ENCODE data around the gene MLPH. TPM values are rescaled to one million over a fixed set of nuclear protein-coding genes. Genes with fewer than 3 reads are reported as not detected.

The MLPH gene
- total RNA-seq, 2 donors from 2014 or later, result not detected

GRCh38 chr2:237490009-237490711 is 3.1 kb downstream of the MLPH start:
- ATAC-seq, result no peak
- peaks cover 46% of the 10 kb centered on the region for H3K27me3 Mint-ChIP-seq

GRCh38 chr2:237490795-237491194 is 3.7 kb downstream of the MLPH start:
- Mint-ChIP-seq H3K4me3 (no peak overlapping the region), H3K27me3 (peaks cover 46% of the 10 kb centered on the region), H3K36me3 (ENCODE audit: low read depth) (peaks cover under 1% of the 10 kb centered on the region), H3K4me1 (peaks cover 2% of the 10 kb centered on the region), H3K27ac (no peak overlapping the region)
- ATAC-seq (no peak), DNase-seq (no peak)
- no peaks in the 10 kb centered on the region for H3K9me3 ChIP-seq (ENCODE audit: control insufficient read depth, low read length, poor library complexity, severe bottlenecking)

More at GRCh38 chr2:237490009-237490711, 3.1 kb downstream of the MLPH start:
- no peaks in the 10 kb centered on the region for H3K36me3 Mint-ChIP-seq (ENCODE audit: low read depth)
- peaks cover 2% of the 10 kb centered on the region for H3K4me1 Mint-ChIP-seq
- no peak for DNase-seq
- H3K9me3 ChIP-seq (ENCODE audit: control insufficient read depth, low read length, poor library complexity, severe bottlenecking), result no peaks in the 10 kb centered on the region
- no peak overlapping the region for H3K4me3 Mint-ChIP-seq
- no peak overlapping the region for H3K27ac Mint-ChIP-seq

GRCh38 chr2:237491515-237492118 is 4.6 kb downstream of the MLPH start:
- ATAC-seq (no peak), DNase-seq (no peak)
- Mint-ChIP-seq H3K27ac (no peak overlapping the region), H3K4me3 (no peak overlapping the region), H3K4me1 (peaks cover 3% of the 10 kb centered on the region), H3K27me3 (peaks cover 51% of the 10 kb centered on the region), H3K36me3 (ENCODE audit: low read depth) (peaks cover 2% of the 10 kb centered on the region)
- H3K9me3 ChIP-seq (ENCODE audit: control insufficient read depth, low read length, poor library complexity, severe bottlenecking), result no peaks in the 10 kb centered on the region

GRCh38 chr2:237492137-237492890 is 5.3 kb downstream of the MLPH start:
- peaks cover 4% of the 10 kb centered on the region for H3K4me1 Mint-ChIP-seq
- H3K9me3 ChIP-seq (ENCODE audit: control insufficient read depth, low read length, poor library complexity, severe bottlenecking), result no peaks in the 10 kb centered on the region
- peaks cover 58% of the 10 kb centered on the region for H3K27me3 Mint-ChIP-seq
- no peak overlapping the region for H3K27ac Mint-ChIP-seq
- DNase-seq (no peak), ATAC-seq (no peak)
- H3K4me3 Mint-ChIP-seq, result no peak overlapping the region
- H3K36me3 Mint-ChIP-seq (ENCODE audit: low read depth), result peaks cover 2% of the 10 kb centered on the region

- H3K4me3 Mint-ChIP-seq, result no peak overlapping the region
- no peak overlapping the region for H3K27ac Mint-ChIP-seq
- peaks cover 59% of the 10 kb centered on the region for H3K27me3 Mint-ChIP-seq
- peaks cover 4% of the 10 kb centered on the region for H3K4me1 Mint-ChIP-seq
- ATAC-seq (no peak), DNase-seq (no peak)
- H3K36me3 Mint-ChIP-seq (ENCODE audit: low read depth), result peaks cover 2% of the 10 kb centered on the region
- H3K9me3 ChIP-seq (ENCODE audit: control insufficient read depth, low read length, poor library complexity, severe bottlenecking), result no peaks in the 10 kb centered on the region
Observed at GRCh38 chr2:237494066-237494465, 7.0 kb downstream of the MLPH start.

- H3K9me3 ChIP-seq (ENCODE audit: control insufficient read depth, low read length, poor library complexity, severe bottlenecking), result no peaks in the 10 kb centered on the region
- Mint-ChIP-seq H3K27me3 (peaks cover 61% of the 10 kb centered on the region), H3K36me3 (ENCODE audit: low read depth) (peaks cover 2% of the 10 kb centered on the region), H3K27ac (no peak overlapping the region), H3K4me3 (no peak overlapping the region), H3K4me1 (peaks cover 4% of the 10 kb centered on the region)
- DNase-seq (no peak), ATAC-seq (no peak)
Observed at GRCh38 chr2:237495521-237496117, 8.6 kb downstream of the MLPH start.

- no peak overlapping the region for H3K27ac Mint-ChIP-seq
- peaks cover 68% of the 10 kb centered on the region for H3K27me3 Mint-ChIP-seq
- H3K4me1 Mint-ChIP-seq, result peaks cover 6% of the 10 kb centered on the region
- peaks cover 4% of the 10 kb centered on the region for H3K36me3 Mint-ChIP-seq (ENCODE audit: low read depth)
- H3K4me3 Mint-ChIP-seq, result no peak overlapping the region
- DNase-seq (no peak), ATAC-seq (no peak)
- no peaks in the 10 kb centered on the region for H3K9me3 ChIP-seq (ENCODE audit: control insufficient read depth, low read length, poor library complexity, severe bottlenecking)
Observed at GRCh38 chr2:237496428-237496827, 9.4 kb downstream of the MLPH start.

- ATAC-seq, result no peak
- Mint-ChIP-seq H3K27ac (no peak overlapping the region), H3K27me3 (peaks cover 68% of the 10 kb centered on the region), H3K4me3 (no peak overlapping the region), H3K4me1 (peaks cover 8% of the 10 kb centered on the region), H3K36me3 (ENCODE audit: low read depth) (peaks cover 4% of the 10 kb centered on the region)
- no peak for DNase-seq
- H3K9me3 ChIP-seq (ENCODE audit: control insufficient read depth, low read length, poor library complexity, severe bottlenecking), result no peaks in the 10 kb centered on the region
Observed at GRCh38 chr2:237497009-237497837, 10.2 kb downstream of the MLPH start.

- DNase-seq (no peak), ATAC-seq (no peak)
- H3K9me3 ChIP-seq (ENCODE audit: control insufficient read depth, low read length, poor library complexity, severe bottlenecking), result no peaks in the 10 kb centered on the region
- H3K4me1 Mint-ChIP-seq, result peaks cover 8% of the 10 kb centered on the region
- no peak overlapping the region for H3K4me3 Mint-ChIP-seq
- peaks cover 68% of the 10 kb centered on the region for H3K27me3 Mint-ChIP-seq
- H3K27ac Mint-ChIP-seq, result no peak overlapping the region
- H3K36me3 Mint-ChIP-seq (ENCODE audit: low read depth), result peaks cover 4% of the 10 kb centered on the region
Observed at GRCh38 chr2:237497838-237498186, 10.8 kb downstream of the MLPH start.

- ATAC-seq, result no peak
- no peaks in the 10 kb centered on the region for H3K9me3 ChIP-seq (ENCODE audit: control insufficient read depth, low read length, poor library complexity, severe bottlenecking)
- no peak for DNase-seq
- no peak overlapping the region for H3K4me3 Mint-ChIP-seq
- H3K36me3 Mint-ChIP-seq (ENCODE audit: low read depth), result peaks cover 4% of the 10 kb centered on the region
- no peak overlapping the region for H3K27ac Mint-ChIP-seq
- peaks cover 70% of the 10 kb centered on the region for H3K27me3 Mint-ChIP-seq
- H3K4me1 Mint-ChIP-seq, result peaks cover 8% of the 10 kb centered on the region
Observed at GRCh38 chr2:237498341-237498740, 11.3 kb downstream of the MLPH start.

GRCh38 chr2:237500681-237501424 is 13.8 kb downstream of the MLPH start:
- DNase-seq (no peak), ATAC-seq (no peak)
- H3K4me3 Mint-ChIP-seq, result no peak overlapping the region
- H3K4me1 Mint-ChIP-seq, result peaks cover 6% of the 10 kb centered on the region
- no peak overlapping the region for H3K27ac Mint-ChIP-seq
- peaks cover 70% of the 10 kb centered on the region for H3K27me3 Mint-ChIP-seq
- H3K9me3 ChIP-seq (ENCODE audit: control insufficient read depth, low read length, poor library complexity, severe bottlenecking), result no peaks in the 10 kb centered on the region
- peaks cover 3% of the 10 kb centered on the region for H3K36me3 Mint-ChIP-seq (ENCODE audit: low read depth)

GRCh38 chr2:237501892-237502513 is 15.0 kb downstream of the MLPH start:
- H3K36me3 Mint-ChIP-seq (ENCODE audit: low read depth), result peaks cover 2% of the 10 kb centered on the region
- H3K9me3 ChIP-seq (ENCODE audit: control insufficient read depth, low read length, poor library complexity, severe bottlenecking), result no peaks in the 10 kb centered on the region
- DNase-seq (no peak), ATAC-seq (no peak)
- H3K4me3 Mint-ChIP-seq, result no peak overlapping the region
- H3K27me3 Mint-ChIP-seq, result peaks cover 68% of the 10 kb centered on the region
- H3K27ac Mint-ChIP-seq, result no peak overlapping the region
- peaks cover 4% of the 10 kb centered on the region for H3K4me1 Mint-ChIP-seq
